Endothelial cell of umbilical vein (primary cell): ENCODE results near the gene TNFRSF19. TPM values are rescaled to one million over a fixed set of nuclear protein-coding genes. Genes with fewer than 3 reads are reported as not detected.

Source experiments
- BruUV-seq: library from RNA; stranded (reverse); fragments of 400-500 nt; replicated peaks from 2 replicates; lab custom pipeline; 2021; lab: Mats Ljungman, UMichigan
- CTCF ChIA-PET: fragments of 300-600, 350-600 bp; sonication (Branson Sonifier 250); formaldehyde crosslinking; loops from one replicate; lab custom pipeline; 2021; ENCODE audit warnings: antibody characterized with exemption, inconsistent platforms; lab: Charles Lee
- POLR2A ChIA-PET: fragments of 300-600, 350-600 bp; sonication (Branson Sonifier 250); formaldehyde crosslinking; loops from one replicate; lab custom pipeline; 2021; ENCODE audit warnings: antibody characterized with exemption, inconsistent platforms; lab: Charles Lee
- DNase-seq: peaks from one replicate; pipeline ENCODE4 v3.0.0-alpha.2; 2011; ENCODE audit warnings: low read depth, low spot score
- FAIRE-seq: peaks from 2 replicates; lab custom pipeline; 2011; peaks lifted over from hg19 to GRCh38; lab: Jason Lieb, UNC
- H2AFZ ChIP-seq: 2 replicates; pipeline ENCODE4 v1.6.0; 2012; ENCODE audit warnings: low read depth, low read length, control low read depth, inconsistent platforms
- H3K27ac ChIP-seq: 2 replicates; pipeline ENCODE4 v1.5.1; 2011; ENCODE audit warnings: low read depth, mild to moderate bottlenecking, control low read depth, low read length, moderate library complexity; ENCODE audit not compliant: insufficient read depth
- H3K27me3 ChIP-seq, 2 experiments: 2 replicates each; pipeline versions ENCODE4 v1.6.0 to v1.6.1; 2011; ENCODE audit warnings: low read length in 2 of 2, mixed read lengths in 1 of 2; ENCODE audit not compliant: control insufficient read depth in 2 of 2, insufficient read depth in 2 of 2
- H3K36me3 ChIP-seq, 2 experiments: 2 replicates in 1 of 2; 3 replicates in 1 of 2; pipeline ENCODE4 v1.5.1; 2011; ENCODE audit warnings: low read length in 2 of 2, mild to moderate bottlenecking in 1 of 2, moderate library complexity in 1 of 2; ENCODE audit not compliant: control insufficient read depth in 2 of 2, insufficient read depth in 2 of 2; ENCODE audit errors: extremely low read depth in 1 of 2
- H3K4me1 ChIP-seq: 3 replicates; pipeline ENCODE4 v1.5.1; 2011; ENCODE audit warnings: mild to moderate bottlenecking, low read length; ENCODE audit not compliant: control insufficient read depth, insufficient read depth; ENCODE audit errors: extremely low read depth
- H3K4me2 ChIP-seq: 2 replicates; pipeline ENCODE4 v1.6.1; 2011; ENCODE audit warnings: low read length, control low read depth, mixed read lengths; ENCODE audit not compliant: insufficient read depth
- H3K4me3 ChIP-seq, 3 experiments: fragments of 200-600 bp in 1 of 3; sonication (generic), shearing (Covaris generic) in 1 of 3; replicated peaks in 1 of 3; 2 replicates each; pipeline ENCODE4 v1.5.1; 2011 to 2016; ENCODE audit warnings: control low read depth in 3 of 3, low read length in 3 of 3, mild to moderate bottlenecking in 2 of 3, inconsistent platforms in 1 of 3, low read depth in 1 of 3, moderate library complexity in 1 of 3; ENCODE audit not compliant: insufficient read depth in 1 of 3
- H3K79me2 ChIP-seq: 2 replicates; pipeline ENCODE4 v1.6.0; 2012; ENCODE audit warnings: low read length, inconsistent platforms; ENCODE audit not compliant: control insufficient read depth, insufficient read depth
- H3K9ac ChIP-seq: replicated peaks from 2 replicates; pipeline ENCODE3; 2011; ENCODE audit warnings: low read length, control low read depth; ENCODE audit not compliant: insufficient read depth; ENCODE audit errors: extremely low read depth
- H3K9me1 ChIP-seq: replicated peaks from 3 replicates; pipeline ENCODE4 v1.6.0; 2011; ENCODE audit warnings: mild to moderate bottlenecking, low read length; ENCODE audit not compliant: control insufficient read depth, insufficient read depth; ENCODE audit errors: extremely low read depth
- H3K9me3 ChIP-seq: replicated peaks from 2 replicates; pipeline ENCODE4 v1.5.1; 2012; ENCODE audit warnings: low read length, inconsistent platforms; ENCODE audit not compliant: control insufficient read depth, insufficient read depth
- H4K20me1 ChIP-seq: replicated peaks from 2 replicates; pipeline ENCODE3; 2011; ENCODE audit warnings: mild to moderate bottlenecking, low read length; ENCODE audit not compliant: control insufficient read depth, insufficient read depth; ENCODE audit errors: extremely low read depth
- CTCF ChIP-seq, 2 donors: IDR thresholded peaks; 1 replicate in 1 of 2; 2 replicates in 1 of 2; pipeline ENCODE4 v1.5.1; 2011; ENCODE audit warnings: low read length in 2 of 2, mild to moderate bottlenecking in 2 of 2, moderate library complexity in 2 of 2, control low read depth in 1 of 2, inconsistent platforms in 1 of 2, low read depth in 1 of 2; ENCODE audit not compliant: insufficient read depth in 1 of 2; ENCODE audit errors: extremely low read depth in 1 of 2
- EZH2 ChIP-seq: IDR thresholded peaks from 2 replicates; pipeline ENCODE4 v1.6.1; 2012; ENCODE audit warnings: borderline replicate concordance, low read depth, mild to moderate bottlenecking, moderate library complexity, low read length, inconsistent platforms; ENCODE audit not compliant: severe bottlenecking
- FOS ChIP-seq: IDR thresholded peaks from 2 replicates; pipeline ENCODE4 v1.6.1; 2011; ENCODE audit warnings: mild to moderate bottlenecking, low read length, moderate library complexity, borderline replicate concordance; ENCODE audit not compliant: insufficient read depth
- GATA2 ChIP-seq: IDR thresholded peaks from 2 replicates; pipeline ENCODE4 v1.7.0; 2011; ENCODE audit warnings: low read depth, mild to moderate bottlenecking, moderate library complexity, mixed read lengths, low read length; ENCODE audit not compliant: insufficient read length, insufficient read depth
- JUN ChIP-seq: IDR thresholded peaks from 2 replicates; pipeline ENCODE4 v1.6.1; 2011; ENCODE audit warnings: borderline replicate concordance, low read depth; ENCODE audit not compliant: insufficient read length, insufficient read depth
- MAX ChIP-seq: IDR thresholded peaks from 2 replicates; pipeline ENCODE4 v1.6.1; 2011; ENCODE audit not compliant: insufficient read depth, insufficient read length
- MYC ChIP-seq: IDR thresholded peaks from one replicate; pipeline ENCODE4 v1.6.1; 2011; ENCODE audit warnings: mild to moderate bottlenecking, low read depth, low read length
- POLR2A ChIP-seq: IDR thresholded peaks from 2 replicates; pipeline ENCODE4 v1.6.1; 2012; ENCODE audit warnings: low read depth, mild to moderate bottlenecking, control low read depth, low read length
- POLR2AphosphoS5 ChIP-seq: IDR thresholded peaks from 2 replicates; pipeline ENCODE4 v1.6.1; 2012; ENCODE audit warnings: low read depth, mild to moderate bottlenecking, control low read depth, low read length, moderate library complexity; ENCODE audit not compliant: insufficient read depth
- dilution Hi-C: fragments of 300-500 bp; cut with MboI; formaldehyde crosslinking; loops from one replicate; pipeline ENCODE4 v1.15.0; 2019; ENCODE audit warnings: low sequenced_read_pairs; ENCODE audit not compliant: extremely low pct_ligation_motif_present
- intact Hi-C: fragments of 100-400 bp; cut with micrococcal nuclease; formaldehyde crosslinking; loops from one replicate; pipeline ENCODE4 v1.10.0; 2022
- polyA plus RNA-seq, 4 experiments: library from polyadenylated mRNA; depleted of rRNA in 3 of 4; stranded (reverse) in 3 of 4; unstranded in 1 of 4; fragments of >200 nt; gene quantifications; 2 replicates each; pipeline versions ENCODE4 v1.2.1 to v1.2.3, GENCODE V29; 2011 to 2012; ENCODE audit warnings: missing spikeins in 1 of 4
- total RNA-seq: library from RNA; stranded (reverse); gene quantifications from 2 replicates; pipeline ENCODE4 v1.2.3, GENCODE V29; 2021

Gene TNFRSF19
- total and polyA plus RNA-seq, 2 donors (not counting 3 experiments of a cell fraction or from before 2014, with no cell fraction given), result 0.23 to 0.29 TPM

- POLR2A ChIA-PET, result no interaction called here
Observed at GRCh38 chr13:23690668-23691067, 120.5 kb downstream of the TNFRSF19 start.

More at GRCh38 chr13:23690668-23691067, 120.5 kb downstream of the TNFRSF19 start:
- no peak for TF ChIP-seq CTCF (IDR thresholded peaks at IDR 0.05; ENCODE audit: extremely low read depth in 1 of 2, insufficient read depth in 1 of 2, low read depth in 1 of 2, low read length in 2 of 2)
- no peak for TF ChIP-seq POLR2AphosphoS5
- TF ChIP-seq JUN, result no peak
- no peak for TF ChIP-seq GATA2
- TF ChIP-seq POLR2A, result no peak
- TF ChIP-seq MYC, result no peak
- TF ChIP-seq MAX, result no peak
- TF ChIP-seq FOS, result no peak
- TF ChIP-seq EZH2, result no peak
- H2AFZ ChIP-seq, result no peak overlapping the region
- H3K36me3 ChIP-seq, result no peaks in the 10 kb centered on the region
- no peak overlapping the region for H3K27ac ChIP-seq
- DNase-seq (no peak), FAIRE-seq (no peak)
- H3K27me3 ChIP-seq, result peaks cover 0 to 2% of the 10 kb centered on the region in 2 experiments
- no peaks in the 10 kb centered on the region for H3K4me1 ChIP-seq
- H3K4me3 ChIP-seq, result no peak overlapping the region
- no peaks in the 10 kb centered on the region for H4K20me1 ChIP-seq
- no peaks in the 10 kb centered on the region for H3K9me3 ChIP-seq
- H3K4me2 ChIP-seq, result no peak overlapping the region
- intact Hi-C loops (no loop called here), dilution Hi-C loops (no loop called here)
- no peaks in the 10 kb centered on the region for H3K79me2 ChIP-seq
- no TSS peak for BruUV-seq
- H3K9ac ChIP-seq, result no peak overlapping the region
- CTCF ChIA-PET, result no interaction called here
- no peaks in the 10 kb centered on the region for H3K9me1 ChIP-seq
